Endothelial cell of umbilical vein (primary cell): ENCODE results near the gene CCNYL1. TPM values are rescaled to one million over a fixed set of nuclear protein-coding genes. Genes with fewer than 3 reads are reported as not detected.

Source experiments
- BruUV-seq: library from RNA; stranded (reverse); fragments of 400-500 nt; replicated peaks from 2 replicates; lab custom pipeline; 2021; lab: Mats Ljungman, UMichigan
- CTCF ChIA-PET: fragments of 300-600, 350-600 bp; sonication (Branson Sonifier 250); formaldehyde crosslinking; loops from one replicate; lab custom pipeline; 2021; ENCODE audit warnings: antibody characterized with exemption, inconsistent platforms; lab: Charles Lee
- POLR2A ChIA-PET: fragments of 300-600, 350-600 bp; sonication (Branson Sonifier 250); formaldehyde crosslinking; loops from one replicate; lab custom pipeline; 2021; ENCODE audit warnings: antibody characterized with exemption, inconsistent platforms; lab: Charles Lee
- DNase-seq: peaks from one replicate; pipeline ENCODE4 v3.0.0-alpha.2; 2011; ENCODE audit warnings: low read depth, low spot score
- FAIRE-seq: peaks from 2 replicates; lab custom pipeline; 2011; peaks lifted over from hg19 to GRCh38; lab: Jason Lieb, UNC
- H2AFZ ChIP-seq: 2 replicates; pipeline ENCODE4 v1.6.0; 2012; ENCODE audit warnings: low read depth, low read length, control low read depth, inconsistent platforms
- H3K27ac ChIP-seq: 2 replicates; pipeline ENCODE4 v1.5.1; 2011; ENCODE audit warnings: low read depth, mild to moderate bottlenecking, control low read depth, low read length, moderate library complexity; ENCODE audit not compliant: insufficient read depth
- H3K27me3 ChIP-seq, 2 experiments: 2 replicates each; pipeline versions ENCODE4 v1.6.0 to v1.6.1; 2011; ENCODE audit warnings: low read length in 2 of 2, mixed read lengths in 1 of 2; ENCODE audit not compliant: control insufficient read depth in 2 of 2, insufficient read depth in 2 of 2
- H3K36me3 ChIP-seq, 2 experiments: 2 replicates in 1 of 2; 3 replicates in 1 of 2; pipeline ENCODE4 v1.5.1; 2011; ENCODE audit warnings: low read length in 2 of 2, mild to moderate bottlenecking in 1 of 2, moderate library complexity in 1 of 2; ENCODE audit not compliant: control insufficient read depth in 2 of 2, insufficient read depth in 2 of 2; ENCODE audit errors: extremely low read depth in 1 of 2
- H3K4me1 ChIP-seq: 3 replicates; pipeline ENCODE4 v1.5.1; 2011; ENCODE audit warnings: mild to moderate bottlenecking, low read length; ENCODE audit not compliant: control insufficient read depth, insufficient read depth; ENCODE audit errors: extremely low read depth
- H3K4me2 ChIP-seq: 2 replicates; pipeline ENCODE4 v1.6.1; 2011; ENCODE audit warnings: low read length, control low read depth, mixed read lengths; ENCODE audit not compliant: insufficient read depth
- H3K4me3 ChIP-seq, 3 experiments: fragments of 200-600 bp in 1 of 3; sonication (generic), shearing (Covaris generic) in 1 of 3; replicated peaks in 1 of 3; 2 replicates each; pipeline ENCODE4 v1.5.1; 2011 to 2016; ENCODE audit warnings: control low read depth in 3 of 3, low read length in 3 of 3, mild to moderate bottlenecking in 2 of 3, inconsistent platforms in 1 of 3, low read depth in 1 of 3, moderate library complexity in 1 of 3; ENCODE audit not compliant: insufficient read depth in 1 of 3
- H3K79me2 ChIP-seq: 2 replicates; pipeline ENCODE4 v1.6.0; 2012; ENCODE audit warnings: low read length, inconsistent platforms; ENCODE audit not compliant: control insufficient read depth, insufficient read depth
- H3K9ac ChIP-seq: replicated peaks from 2 replicates; pipeline ENCODE3; 2011; ENCODE audit warnings: low read length, control low read depth; ENCODE audit not compliant: insufficient read depth; ENCODE audit errors: extremely low read depth
- H3K9me1 ChIP-seq: replicated peaks from 3 replicates; pipeline ENCODE4 v1.6.0; 2011; ENCODE audit warnings: mild to moderate bottlenecking, low read length; ENCODE audit not compliant: control insufficient read depth, insufficient read depth; ENCODE audit errors: extremely low read depth
- H3K9me3 ChIP-seq: replicated peaks from 2 replicates; pipeline ENCODE4 v1.5.1; 2012; ENCODE audit warnings: low read length, inconsistent platforms; ENCODE audit not compliant: control insufficient read depth, insufficient read depth
- H4K20me1 ChIP-seq: replicated peaks from 2 replicates; pipeline ENCODE3; 2011; ENCODE audit warnings: mild to moderate bottlenecking, low read length; ENCODE audit not compliant: control insufficient read depth, insufficient read depth; ENCODE audit errors: extremely low read depth
- EZH2 ChIP-seq: IDR thresholded peaks from 2 replicates; pipeline ENCODE4 v1.6.1; 2012; ENCODE audit warnings: borderline replicate concordance, low read depth, mild to moderate bottlenecking, moderate library complexity, low read length, inconsistent platforms; ENCODE audit not compliant: severe bottlenecking
- FOS ChIP-seq: IDR thresholded peaks from 2 replicates; pipeline ENCODE4 v1.6.1; 2011; ENCODE audit warnings: mild to moderate bottlenecking, low read length, moderate library complexity, borderline replicate concordance; ENCODE audit not compliant: insufficient read depth
- GATA2 ChIP-seq: IDR thresholded peaks from 2 replicates; pipeline ENCODE4 v1.7.0; 2011; ENCODE audit warnings: low read depth, mild to moderate bottlenecking, moderate library complexity, mixed read lengths, low read length; ENCODE audit not compliant: insufficient read length, insufficient read depth
- JUN ChIP-seq: IDR thresholded peaks from 2 replicates; pipeline ENCODE4 v1.6.1; 2011; ENCODE audit warnings: borderline replicate concordance, low read depth; ENCODE audit not compliant: insufficient read length, insufficient read depth
- MAX ChIP-seq: IDR thresholded peaks from 2 replicates; pipeline ENCODE4 v1.6.1; 2011; ENCODE audit not compliant: insufficient read depth, insufficient read length
- MYC ChIP-seq: IDR thresholded peaks from one replicate; pipeline ENCODE4 v1.6.1; 2011; ENCODE audit warnings: mild to moderate bottlenecking, low read depth, low read length
- POLR2A ChIP-seq: IDR thresholded peaks from 2 replicates; pipeline ENCODE4 v1.6.1; 2012; ENCODE audit warnings: low read depth, mild to moderate bottlenecking, control low read depth, low read length
- POLR2AphosphoS5 ChIP-seq: IDR thresholded peaks from 2 replicates; pipeline ENCODE4 v1.6.1; 2012; ENCODE audit warnings: low read depth, mild to moderate bottlenecking, control low read depth, low read length, moderate library complexity; ENCODE audit not compliant: insufficient read depth
- dilution Hi-C: fragments of 300-500 bp; cut with MboI; formaldehyde crosslinking; loops from one replicate; pipeline ENCODE4 v1.15.0; 2019; ENCODE audit warnings: low sequenced_read_pairs; ENCODE audit not compliant: extremely low pct_ligation_motif_present
- intact Hi-C: fragments of 100-400 bp; cut with micrococcal nuclease; formaldehyde crosslinking; loops from one replicate; pipeline ENCODE4 v1.10.0; 2022
- polyA plus RNA-seq, 4 experiments: library from polyadenylated mRNA; depleted of rRNA in 3 of 4; stranded (reverse) in 3 of 4; unstranded in 1 of 4; fragments of >200 nt; gene quantifications; 2 replicates each; pipeline versions ENCODE4 v1.2.1 to v1.2.3, GENCODE V29; 2011 to 2012; ENCODE audit warnings: missing spikeins in 1 of 4
- total RNA-seq: library from RNA; stranded (reverse); gene quantifications from 2 replicates; pipeline ENCODE4 v1.2.3, GENCODE V29; 2021
- TF ChIP-seq, protein P1 (sequence below), 2 donors: IDR thresholded peaks; 1 replicate in 1 of 2; 2 replicates in 1 of 2; pipeline ENCODE4 v1.5.1; 2011; ENCODE audit warnings: low read length in 2 of 2, mild to moderate bottlenecking in 2 of 2, moderate library complexity in 2 of 2, control low read depth in 1 of 2, inconsistent platforms in 1 of 2, low read depth in 1 of 2; ENCODE audit not compliant: insufficient read depth in 1 of 2; ENCODE audit errors: extremely low read depth in 1 of 2

Gene CCNYL1
- total and polyA plus RNA-seq, 2 donors (not counting 3 experiments of a cell fraction or from before 2014, with no cell fraction given), result 15.2 to 49.3 TPM

DNA sequence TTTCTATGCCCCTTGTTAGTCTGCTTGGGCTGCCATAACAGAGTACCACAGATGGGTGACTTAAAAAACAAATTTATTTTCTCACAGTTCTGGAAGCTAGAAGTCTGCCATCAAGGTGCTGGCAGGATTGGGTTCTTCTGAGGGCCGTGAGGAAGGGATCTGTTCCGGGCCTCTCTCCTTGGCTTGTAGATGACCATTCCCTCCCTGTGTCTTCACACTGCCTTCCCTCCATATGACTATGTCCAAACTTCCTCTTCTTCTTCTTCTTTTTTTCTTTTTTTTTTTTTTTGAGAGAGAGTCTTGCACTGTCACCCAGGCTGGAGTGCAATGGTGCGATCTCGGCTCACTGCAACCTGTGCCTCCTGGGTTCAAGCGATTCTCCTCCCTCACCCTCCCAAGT lies 13.1 kb upstream of the CCNYL1 start:
- CTCF ChIA-PET, result interaction anchor here (1.0 kb wide), 1 partner anchor 9 kb away, joined by 4 read pairs; no protein-coding TSS in a partner anchor
- H4K20me1 ChIP-seq, result no peaks in the 10 kb centered on the region
- POLR2A ChIA-PET, result no interaction called here
- no peak overlapping the region for H3K4me2 ChIP-seq
- FAIRE-seq (no peak), DNase-seq (no peak)
- no peaks in the 10 kb centered on the region for H3K36me3 ChIP-seq
- H3K9me3 ChIP-seq, result no peaks in the 10 kb centered on the region
- H3K4me1 ChIP-seq, result no peaks in the 10 kb centered on the region
- no peak overlapping the region for H3K9ac ChIP-seq
- no peak overlapping the region for H3K27ac ChIP-seq
- no peaks in the 10 kb centered on the region for H3K27me3 ChIP-seq
- no peaks in the 10 kb centered on the region for H3K79me2 ChIP-seq
- intact Hi-C loops (no loop called here), dilution Hi-C loops (no loop called here)
- no peak for TF ChIP-seq POLR2AphosphoS5
- H3K9me1 ChIP-seq, result no peaks in the 10 kb centered on the region
- H3K4me3 ChIP-seq, result no peak overlapping the region
- BruUV-seq, result no TSS peak
- H2AFZ ChIP-seq, result no peak overlapping the region

GRCh38 chr2:207704078-207704477 lies 7.4 kb upstream of the CCNYL1 start:
- FAIRE-seq, result no peak
- CTCF ChIA-PET, result interaction anchor here (1.0 to 2.0 kb wide), 6 partner anchors 8 to 337 kb away, joined by 3 to 14 read pairs (median 4); no protein-coding TSS in a partner anchor

More at GRCh38 chr2:207704078-207704477, 7.4 kb upstream of the CCNYL1 start:
- no TSS peak for BruUV-seq
- Histone ChIP-seq H3K4me1 (peaks cover 2% of the 10 kb centered on the region), H3K9ac (no peak overlapping the region), H3K79me2 (no peaks in the 10 kb centered on the region), H3K36me3 (no peaks in the 10 kb centered on the region), H3K4me3 (no peak overlapping the region), H3K27ac (no peak overlapping the region), H3K9me1 (no peaks in the 10 kb centered on the region), H3K4me2 (no peak overlapping the region), H3K27me3 (no peaks in the 10 kb centered on the region), H3K9me3 (no peaks in the 10 kb centered on the region), H2AFZ (no peak overlapping the region), H4K20me1 (no peaks in the 10 kb centered on the region)
- TF ChIP-seq MYC (no peak), POLR2AphosphoS5 (no peak), EZH2 (no peak), FOS (no peak), JUN (no peak), MAX (no peak), GATA2 (no peak), POLR2A (no peak)
- TF ChIP-seq, protein P1, sequence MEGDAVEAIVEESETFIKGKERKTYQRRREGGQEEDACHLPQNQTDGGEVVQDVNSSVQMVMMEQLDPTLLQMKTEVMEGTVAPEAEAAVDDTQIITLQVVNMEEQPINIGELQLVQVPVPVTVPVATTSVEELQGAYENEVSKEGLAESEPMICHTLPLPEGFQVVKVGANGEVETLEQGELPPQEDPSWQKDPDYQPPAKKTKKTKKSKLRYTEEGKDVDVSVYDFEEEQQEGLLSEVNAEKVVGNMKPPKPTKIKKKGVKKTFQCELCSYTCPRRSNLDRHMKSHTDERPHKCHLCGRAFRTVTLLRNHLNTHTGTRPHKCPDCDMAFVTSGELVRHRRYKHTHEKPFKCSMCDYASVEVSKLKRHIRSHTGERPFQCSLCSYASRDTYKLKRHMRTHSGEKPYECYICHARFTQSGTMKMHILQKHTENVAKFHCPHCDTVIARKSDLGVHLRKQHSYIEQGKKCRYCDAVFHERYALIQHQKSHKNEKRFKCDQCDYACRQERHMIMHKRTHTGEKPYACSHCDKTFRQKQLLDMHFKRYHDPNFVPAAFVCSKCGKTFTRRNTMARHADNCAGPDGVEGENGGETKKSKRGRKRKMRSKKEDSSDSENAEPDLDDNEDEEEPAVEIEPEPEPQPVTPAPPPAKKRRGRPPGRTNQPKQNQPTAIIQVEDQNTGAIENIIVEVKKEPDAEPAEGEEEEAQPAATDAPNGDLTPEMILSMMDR (IDR thresholded peaks at IDR 0.05; ENCODE audit: extremely low read depth in 1 of 2, insufficient read depth in 1 of 2, low read depth in 1 of 2, low read length in 2 of 2), result no peak
- no peak for DNase-seq
- dilution Hi-C loops, result no loop called here
- intact Hi-C loops, result no loop called here
- POLR2A ChIA-PET, result no interaction called here
